Uterine smooth muscle cell (primary cell): ENCODE results near the gene SLCO1A2. TPM values are rescaled to one million over a fixed set of nuclear protein-coding genes. Genes with fewer than 3 reads are reported as not detected.

Experiments
- total RNA-seq: library from RNA; depleted of rRNA; stranded (reverse); fragments of >200 nt; gene quantifications from 2 replicates; pipeline ENCODE4 v1.2.3, GENCODE V29; 2014

Gene SLCO1A2
- total RNA-seq: not detected in 2 replicates

GRCh38 chr12:21334771-21335325, at the start of gene SLCO1A2:
Gene SLCO1A2, minus strand, starts transcription at chr12:21334917. Its CDS starts 270 bp downstream, at chr12:21334647.

GRCh38 chr12:21372602-21373001, 37.9 kb upstream of the SLCO1A2 start, which contains the start of gene IAPP:
Gene IAPP, plus strand, starts transcription at chr12:21372902. Its CDS starts 450 bp downstream, at chr12:21373352.

Other genes with a start within 250 kb of the SLCO1A2 start
- gene SLCO1B1, start 203.7 kb downstream of the SLCO1A2 start, total RNA-seq: not detected in 2 replicates
- not detected in 2 replicates for gene IAPP, start 38.0 kb upstream of the SLCO1A2 start, total RNA-seq
- gene PYROXD1, start 102.7 kb upstream of the SLCO1A2 start, total RNA-seq: 16.2 and 19.8 TPM in 2 replicates
- 107 and 230 TPM in 2 replicates for gene RECQL, start 166.7 kb upstream of the SLCO1A2 start, total RNA-seq
- gene GOLT1B, start 166.9 kb upstream of the SLCO1A2 start, total RNA-seq: 71.7 and 82.7 TPM in 2 replicates
- 0.25 and 0.77 TPM in 2 replicates for gene SPX, start 191.4 kb upstream of the SLCO1A2 start, total RNA-seq